ENCODE results near the gene KCNH4. TPM values are rescaled to one million over a fixed set of nuclear protein-coding genes. Genes with fewer than 3 reads are reported as not detected.

The KCNH4 gene
- total and polyA plus RNA-seq, 2 of the 13 experiments (the other 11 are each of a cell fraction or from before 2014, with no cell fraction given) = 0.01 to 0.09 TPM

DNA sequence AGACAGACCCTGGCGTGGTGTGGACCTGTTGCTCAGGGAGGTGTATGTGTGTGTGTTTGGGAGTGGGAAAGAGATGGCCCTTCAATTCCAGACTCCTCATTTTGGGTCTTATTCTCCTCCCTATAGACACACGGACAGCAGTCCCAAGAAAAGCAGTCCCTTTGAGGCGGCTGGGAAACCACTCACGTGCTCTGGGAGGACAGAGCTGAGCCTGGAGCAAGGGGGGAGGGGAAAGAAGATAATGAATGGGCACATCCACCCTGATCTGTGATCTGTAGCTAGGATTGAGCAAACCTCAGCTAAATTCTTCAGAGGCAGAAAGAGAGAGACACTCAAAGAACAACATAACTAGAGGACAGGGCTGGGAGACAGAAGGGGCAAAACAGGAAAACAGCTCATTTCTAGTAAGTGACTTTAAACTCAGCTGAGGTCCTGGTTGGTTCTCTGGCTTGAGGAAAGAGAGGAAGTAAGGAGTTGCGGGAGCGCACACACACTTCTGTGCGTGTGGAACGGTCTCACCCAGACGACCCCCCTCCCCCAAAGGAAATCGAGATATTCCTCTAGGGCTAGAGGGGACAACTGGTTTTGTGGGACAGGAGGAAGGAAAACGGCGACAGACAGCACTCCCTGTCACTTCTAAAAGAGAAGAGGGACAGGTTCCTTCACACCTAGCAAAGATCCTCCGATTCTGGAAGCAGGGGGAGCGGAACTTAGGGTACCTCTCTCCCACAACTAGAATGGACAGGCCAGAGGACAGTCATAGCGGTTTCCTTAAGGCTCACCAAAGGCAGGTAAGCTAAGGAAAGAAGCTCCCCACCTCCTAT is 26.8 kb downstream of the KCNH4 start (continued):
- no peak for TF ChIP-seq TBL1XR1 (IDR thresholded peaks at IDR 0.05; ENCODE audit: borderline replicate concordance, low read length, partially characterized antibody)
- TF ChIP-seq ZNF552 (CRISPR knock-in tag; IDR thresholded peaks at IDR 0.05; ENCODE audit: borderline replicate concordance) = no peak
- TF ChIP-seq, protein P1, sequence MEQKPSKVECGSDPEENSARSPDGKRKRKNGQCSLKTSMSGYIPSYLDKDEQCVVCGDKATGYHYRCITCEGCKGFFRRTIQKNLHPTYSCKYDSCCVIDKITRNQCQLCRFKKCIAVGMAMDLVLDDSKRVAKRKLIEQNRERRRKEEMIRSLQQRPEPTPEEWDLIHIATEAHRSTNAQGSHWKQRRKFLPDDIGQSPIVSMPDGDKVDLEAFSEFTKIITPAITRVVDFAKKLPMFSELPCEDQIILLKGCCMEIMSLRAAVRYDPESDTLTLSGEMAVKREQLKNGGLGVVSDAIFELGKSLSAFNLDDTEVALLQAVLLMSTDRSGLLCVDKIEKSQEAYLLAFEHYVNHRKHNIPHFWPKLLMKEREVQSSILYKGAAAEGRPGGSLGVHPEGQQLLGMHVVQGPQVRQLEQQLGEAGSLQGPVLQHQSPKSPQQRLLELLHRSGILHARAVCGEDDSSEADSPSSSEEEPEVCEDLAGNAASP (CRISPR knock-in tag; IDR thresholded peaks at IDR 0.05; ENCODE audit: borderline replicate concordance) = 0 out of 2 replicates have a peak, but pooled peaks have one; percentile 3
- TF ChIP-seq SOX5 (CRISPR knock-in tag; IDR thresholded peaks at IDR 0.05; ENCODE audit: borderline replicate concordance) = no peak
- TF ChIP-seq, protein P2, sequence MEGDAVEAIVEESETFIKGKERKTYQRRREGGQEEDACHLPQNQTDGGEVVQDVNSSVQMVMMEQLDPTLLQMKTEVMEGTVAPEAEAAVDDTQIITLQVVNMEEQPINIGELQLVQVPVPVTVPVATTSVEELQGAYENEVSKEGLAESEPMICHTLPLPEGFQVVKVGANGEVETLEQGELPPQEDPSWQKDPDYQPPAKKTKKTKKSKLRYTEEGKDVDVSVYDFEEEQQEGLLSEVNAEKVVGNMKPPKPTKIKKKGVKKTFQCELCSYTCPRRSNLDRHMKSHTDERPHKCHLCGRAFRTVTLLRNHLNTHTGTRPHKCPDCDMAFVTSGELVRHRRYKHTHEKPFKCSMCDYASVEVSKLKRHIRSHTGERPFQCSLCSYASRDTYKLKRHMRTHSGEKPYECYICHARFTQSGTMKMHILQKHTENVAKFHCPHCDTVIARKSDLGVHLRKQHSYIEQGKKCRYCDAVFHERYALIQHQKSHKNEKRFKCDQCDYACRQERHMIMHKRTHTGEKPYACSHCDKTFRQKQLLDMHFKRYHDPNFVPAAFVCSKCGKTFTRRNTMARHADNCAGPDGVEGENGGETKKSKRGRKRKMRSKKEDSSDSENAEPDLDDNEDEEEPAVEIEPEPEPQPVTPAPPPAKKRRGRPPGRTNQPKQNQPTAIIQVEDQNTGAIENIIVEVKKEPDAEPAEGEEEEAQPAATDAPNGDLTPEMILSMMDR (CRISPR knock-in tag; IDR thresholded peaks at IDR 0.05) = no peak; the same call in 1 of the 2 replicates
- TF ChIP-seq SP1 (IDR thresholded peaks at IDR 0.05) = no peak
- TF ChIP-seq SP1 (CRISPR knock-in tag; IDR thresholded peaks at IDR 0.05) = no peak
- TF ChIP-seq ZNF619 (CRISPR knock-in tag; IDR thresholded peaks at IDR 0.05) = no peak
- TF ChIP-seq ZNF354B (CRISPR knock-in tag; IDR thresholded peaks at IDR 0.05) = no peak
- TF ChIP-seq ZNF773 (CRISPR knock-in tag; IDR thresholded peaks at IDR 0.05; ENCODE audit: borderline replicate concordance) = no peak
- peak; percentile 56; the same call in 1 of the 2 replicates for TF ChIP-seq ZNF629 (CRISPR knock-in tag; conservative IDR thresholded peaks at IDR 0.05)
- TF ChIP-seq, protein P3, sequence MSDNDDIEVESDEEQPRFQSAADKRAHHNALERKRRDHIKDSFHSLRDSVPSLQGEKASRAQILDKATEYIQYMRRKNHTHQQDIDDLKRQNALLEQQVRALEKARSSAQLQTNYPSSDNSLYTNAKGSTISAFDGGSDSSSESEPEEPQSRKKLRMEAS (IDR thresholded peaks at IDR 0.05) = peak; percentile 78
- no peak for TF ChIP-seq EEA1 (CRISPR knock-in tag; IDR thresholded peaks at IDR 0.05; ENCODE audit: borderline replicate concordance)
- TF ChIP-seq, protein P4, sequence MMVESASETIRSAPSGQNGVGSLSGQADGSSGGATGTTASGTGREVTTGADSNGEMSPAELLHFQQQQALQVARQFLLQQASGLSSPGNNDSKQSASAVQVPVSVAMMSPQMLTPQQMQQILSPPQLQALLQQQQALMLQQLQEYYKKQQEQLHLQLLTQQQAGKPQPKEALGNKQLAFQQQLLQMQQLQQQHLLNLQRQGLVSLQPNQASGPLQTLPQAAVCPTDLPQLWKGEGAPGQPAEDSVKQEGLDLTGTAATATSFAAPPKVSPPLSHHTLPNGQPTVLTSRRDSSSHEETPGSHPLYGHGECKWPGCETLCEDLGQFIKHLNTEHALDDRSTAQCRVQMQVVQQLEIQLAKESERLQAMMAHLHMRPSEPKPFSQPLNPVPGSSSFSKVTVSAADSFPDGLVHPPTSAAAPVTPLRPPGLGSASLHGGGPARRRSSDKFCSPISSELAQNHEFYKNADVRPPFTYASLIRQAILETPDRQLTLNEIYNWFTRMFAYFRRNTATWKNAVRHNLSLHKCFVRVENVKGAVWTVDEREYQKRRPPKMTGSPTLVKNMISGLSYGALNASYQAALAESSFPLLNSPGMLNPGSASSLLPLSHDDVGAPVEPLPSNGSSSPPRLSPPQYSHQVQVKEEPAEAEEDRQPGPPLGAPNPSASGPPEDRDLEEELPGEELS (CRISPR knock-in tag; IDR thresholded peaks at IDR 0.05) = 0 out of 2 replicates have a peak, but pooled peaks have one; percentile 14
- no peak for TF ChIP-seq ZNF772 (CRISPR knock-in tag; IDR thresholded peaks at IDR 0.05)
- TF ChIP-seq ZNF446 (CRISPR knock-in tag; IDR thresholded peaks at IDR 0.05) = no peak
- TF ChIP-seq, protein P5, sequence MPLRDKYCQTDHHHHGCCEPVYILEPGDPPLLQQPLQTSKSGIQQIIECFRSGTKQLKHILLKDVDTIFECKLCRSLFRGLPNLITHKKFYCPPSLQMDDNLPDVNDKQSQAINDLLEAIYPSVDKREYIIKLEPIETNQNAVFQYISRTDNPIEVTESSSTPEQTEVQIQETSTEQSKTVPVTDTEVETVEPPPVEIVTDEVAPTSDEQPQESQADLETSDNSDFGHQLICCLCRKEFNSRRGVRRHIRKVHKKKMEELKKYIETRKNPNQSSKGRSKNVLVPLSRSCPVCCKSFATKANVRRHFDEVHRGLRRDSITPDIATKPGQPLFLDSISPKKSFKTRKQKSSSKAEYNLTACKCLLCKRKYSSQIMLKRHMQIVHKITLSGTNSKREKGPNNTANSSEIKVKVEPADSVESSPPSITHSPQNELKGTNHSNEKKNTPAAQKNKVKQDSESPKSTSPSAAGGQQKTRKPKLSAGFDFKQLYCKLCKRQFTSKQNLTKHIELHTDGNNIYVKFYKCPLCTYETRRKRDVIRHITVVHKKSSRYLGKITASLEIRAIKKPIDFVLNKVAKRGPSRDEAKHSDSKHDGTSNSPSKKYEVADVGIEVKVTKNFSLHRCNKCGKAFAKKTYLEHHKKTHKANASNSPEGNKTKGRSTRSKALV (CRISPR knock-in tag; IDR thresholded peaks at IDR 0.05) = no peak
- TF ChIP-seq, protein P6, sequence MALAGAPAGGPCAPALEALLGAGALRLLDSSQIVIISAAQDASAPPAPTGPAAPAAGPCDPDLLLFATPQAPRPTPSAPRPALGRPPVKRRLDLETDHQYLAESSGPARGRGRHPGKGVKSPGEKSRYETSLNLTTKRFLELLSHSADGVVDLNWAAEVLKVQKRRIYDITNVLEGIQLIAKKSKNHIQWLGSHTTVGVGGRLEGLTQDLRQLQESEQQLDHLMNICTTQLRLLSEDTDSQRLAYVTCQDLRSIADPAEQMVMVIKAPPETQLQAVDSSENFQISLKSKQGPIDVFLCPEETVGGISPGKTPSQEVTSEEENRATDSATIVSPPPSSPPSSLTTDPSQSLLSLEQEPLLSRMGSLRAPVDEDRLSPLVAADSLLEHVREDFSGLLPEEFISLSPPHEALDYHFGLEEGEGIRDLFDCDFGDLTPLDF (CRISPR knock-in tag; IDR thresholded peaks at IDR 0.05) = no peak
- no peak for TF ChIP-seq ZFYVE20 (CRISPR knock-in tag; IDR thresholded peaks at IDR 0.05; ENCODE audit: borderline replicate concordance, low read depth)
- no peak for TF ChIP-seq ZNF253 (CRISPR knock-in tag; IDR thresholded peaks at IDR 0.05; ENCODE audit: borderline replicate concordance)

Data from HepG2 (cell line).